GM19023 (cell line): ENCODE measurements around the gene SIMC1.

Source experiments
- ATAC-seq: cut with Tn5 transposase; IDR thresholded peaks from one replicate; pipeline ENCODE4 v1.9.1; 2021; ENCODE audit warnings: mild to moderate bottlenecking, moderate library complexity; ENCODE audit not compliant: unreplicated experiment

Gene SIMC1

DNA sequence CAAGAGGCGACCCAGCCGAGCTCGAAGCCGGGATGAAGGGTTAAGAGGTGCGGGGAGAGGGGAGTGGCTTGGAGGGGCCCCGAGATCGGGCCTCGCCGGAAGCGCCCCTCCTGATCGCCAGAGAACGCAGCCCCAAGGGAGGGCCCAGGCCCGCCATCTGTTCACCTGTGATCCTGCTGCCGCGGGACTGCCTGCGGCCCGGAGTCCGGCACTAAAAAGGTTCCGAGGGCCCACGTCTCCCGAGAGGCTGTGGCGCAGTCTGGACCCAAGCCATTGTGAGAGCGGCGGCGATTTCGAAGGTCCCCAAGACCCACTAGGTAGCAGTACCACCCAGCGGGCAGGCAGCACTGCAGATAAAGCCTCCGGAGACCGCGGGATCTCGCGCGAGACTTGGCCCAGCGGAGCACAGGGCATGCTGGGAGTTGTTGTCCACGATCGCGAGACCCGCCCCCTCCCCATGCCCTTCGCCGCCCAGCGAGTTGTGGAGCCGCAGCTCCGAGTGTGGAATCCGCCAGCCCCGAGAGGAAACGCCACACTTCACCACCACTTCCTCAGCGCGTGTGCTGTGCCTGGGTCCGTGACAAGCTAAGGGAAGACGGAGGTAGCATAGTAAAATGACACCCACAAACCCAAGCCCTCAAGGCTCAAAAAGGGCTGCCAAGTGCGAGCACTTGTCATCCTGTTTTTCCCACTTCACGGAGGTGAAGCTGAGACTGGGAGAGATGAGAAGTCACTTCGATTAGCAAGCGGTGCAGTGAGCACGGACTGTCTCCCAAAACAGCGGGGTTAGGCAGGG is 123.4 kb downstream of the SIMC1 start, which contains the start of gene KIAA1191:
KIAA1191 (minus strand) TSS at position 328 of the 796 bp plus-strand sequence. CDS start 2,256 bp downstream, outside the sequence.
- peak; percentile 84 for ATAC-seq

DNA sequence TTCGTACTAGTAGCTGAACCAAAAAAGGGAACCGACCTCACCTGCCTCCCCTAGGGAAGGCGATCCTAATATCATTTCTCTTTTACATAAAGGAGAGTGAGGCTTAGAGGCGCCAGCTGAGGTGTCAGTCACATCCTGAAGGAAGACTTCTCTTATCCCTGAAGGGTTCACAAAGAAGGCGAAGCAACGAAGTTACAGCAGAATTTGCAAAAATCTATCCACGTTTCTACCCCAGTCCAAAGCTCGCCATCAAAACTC is 123.9 kb downstream of the SIMC1 start:
- ATAC-seq = no peak

GRCh38 chr5:176364765-176365350 is 126.6 kb downstream of the SIMC1 start:
- ATAC-seq = no peak

GRCh38 chr5:176365351-176366231 is 127.4 kb downstream of the SIMC1 start, which contains the start of gene ARL10:
ARL10 (plus strand) TSS chr5:176365487; CDS start chr5:176365564, 77 bp downstream.
- ATAC-seq = peak; percentile 37

- ATAC-seq = no peak
These were observed 128.1 kb downstream of the SIMC1 start for GRCh38 chr5:176366232-176366894.

GRCh38 chr5:176368726-176369125 is 130.5 kb downstream of the SIMC1 start:
- no peak for ATAC-seq

GRCh38 chr5:176369934-176370711 is 131.9 kb downstream of the SIMC1 start:
- no peak for ATAC-seq

- ATAC-seq = no peak
These were observed 133.7 kb downstream of the SIMC1 start for GRCh38 chr5:176371621-176372539.

GRCh38 chr5:176373100-176373818 is 135.0 kb downstream of the SIMC1 start:
- no peak for ATAC-seq

- no peak for ATAC-seq
These were observed 141.7 kb downstream of the SIMC1 start for GRCh38 chr5:176379881-176380280.

DNA sequence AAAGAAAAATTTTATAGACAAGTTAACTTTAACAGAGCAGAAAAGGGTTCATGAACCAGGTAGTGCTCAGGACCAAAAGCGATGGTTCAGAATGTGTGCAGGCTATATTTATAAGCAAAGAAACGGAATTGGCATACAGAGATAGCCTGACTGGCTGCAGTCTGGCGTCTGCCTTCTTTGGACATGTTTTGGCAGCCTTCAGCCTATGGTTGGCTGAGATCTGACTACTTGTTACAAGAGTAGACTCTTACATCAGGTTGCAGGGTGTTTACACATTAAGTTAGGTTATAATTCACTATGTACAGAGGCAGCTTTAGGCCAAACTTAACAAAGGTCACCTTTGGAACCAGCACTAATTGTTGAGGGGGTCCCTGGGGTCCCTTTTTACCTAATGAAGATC is 143.2 kb downstream of the SIMC1 start:
- no peak for ATAC-seq

DNA sequence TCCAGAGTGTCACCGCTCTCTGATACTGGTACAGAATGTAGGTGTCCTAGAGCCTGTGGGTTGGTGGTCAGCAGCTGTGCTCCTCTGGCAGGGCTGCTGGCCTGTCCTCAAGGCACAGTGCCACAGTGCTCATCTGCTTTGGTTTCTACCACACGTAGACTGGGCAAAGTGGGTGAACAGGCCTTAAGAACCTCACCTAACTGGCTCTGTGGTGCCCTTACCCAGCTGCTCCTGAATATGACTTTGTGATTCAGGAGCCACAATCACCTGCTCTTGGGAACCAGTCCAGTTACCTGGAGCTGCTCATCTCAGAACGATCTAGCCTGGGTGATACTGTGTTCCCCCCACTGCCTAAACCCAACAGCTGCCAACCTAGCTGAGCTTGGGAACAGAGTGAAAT is 143.8 kb downstream of the SIMC1 start:
- ATAC-seq = no peak

GRCh38 chr5:176382721-176383120 is 144.5 kb downstream of the SIMC1 start:
- no peak for ATAC-seq

- no peak for ATAC-seq
These were observed 145.2 kb downstream of the SIMC1 start for GRCh38 chr5:176383248-176383905.

DNA sequence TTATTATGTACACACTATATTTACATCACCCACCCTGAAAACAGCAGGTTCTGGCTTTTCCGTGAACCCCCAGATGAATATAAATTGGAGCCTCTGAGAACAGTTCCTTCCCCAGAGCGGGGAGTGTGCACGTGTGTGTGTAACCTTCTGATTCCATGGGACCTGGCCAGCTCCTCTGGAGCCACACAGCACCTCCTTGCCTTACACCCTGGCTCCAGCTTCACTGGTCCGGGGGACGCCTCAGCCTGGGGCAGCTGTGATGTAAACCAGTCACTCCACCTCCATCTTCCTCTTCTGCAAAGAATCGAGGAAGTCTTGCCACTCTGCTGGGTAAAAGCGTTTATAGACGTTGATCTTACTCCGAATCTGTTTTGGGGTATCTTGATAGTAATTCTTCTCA is 145.7 kb downstream of the SIMC1 start:
- no peak for ATAC-seq

DNA sequence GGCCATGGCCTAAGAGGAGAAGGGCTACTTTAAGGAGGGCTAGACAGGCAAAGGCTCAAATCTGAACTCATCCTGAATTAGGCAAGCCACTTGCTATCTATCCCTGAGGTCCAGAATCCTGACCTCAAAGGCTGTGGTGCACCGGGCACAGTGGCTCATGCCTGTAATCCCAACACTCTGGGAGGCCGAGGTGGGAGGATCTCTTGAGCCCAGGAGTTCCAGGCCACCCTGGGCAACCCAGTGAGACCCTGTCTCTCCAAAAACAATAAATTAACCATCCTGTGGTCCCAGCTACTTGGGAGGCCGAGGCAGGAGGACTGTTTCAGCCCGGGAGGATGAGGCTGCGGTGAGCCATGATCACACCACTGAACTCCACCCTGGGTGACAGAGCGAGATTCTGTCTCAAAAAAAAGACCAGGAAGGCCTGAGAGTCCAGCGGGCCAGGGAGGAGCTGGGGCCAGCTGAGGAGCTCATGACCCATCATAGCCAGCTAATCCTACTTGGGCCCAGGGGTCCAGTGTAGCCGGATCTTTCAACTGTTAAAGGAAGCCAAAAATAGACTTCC is 146.2 kb downstream of the SIMC1 start:
- no peak for ATAC-seq

DNA sequence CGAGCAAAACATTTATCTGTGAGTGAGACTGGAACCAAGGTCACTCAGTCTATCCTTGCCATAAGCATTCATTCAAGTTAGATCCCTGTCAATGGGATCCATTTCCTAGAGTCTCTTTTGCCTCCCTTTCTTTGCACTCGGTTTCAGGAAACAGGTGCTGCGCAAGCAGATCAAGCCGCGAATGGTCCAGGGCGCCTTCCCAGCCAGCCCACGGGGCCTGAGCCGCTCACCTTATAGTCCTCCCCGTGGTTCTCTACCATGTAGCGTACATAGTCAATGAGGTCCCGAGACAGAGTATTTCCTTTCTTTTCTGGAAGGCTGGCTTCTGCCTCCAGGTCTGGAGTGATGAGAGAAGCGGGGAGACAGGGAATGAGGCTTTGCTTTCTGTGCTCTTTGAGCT is 146.8 kb downstream of the SIMC1 start:
- ATAC-seq = no peak

- ATAC-seq = no peak
These were observed 148.3 kb downstream of the SIMC1 start for GRCh38 chr5:176386491-176386890.
